Glutamatergic neuron (in vitro differentiated cells): ENCODE data around the gene PRKAG2. TPM values are rescaled to one million over a fixed set of nuclear protein-coding genes. Genes with fewer than 3 reads are reported as not detected.

Source experiments
- DNase-seq: peaks from one replicate; pipeline ENCODE4 v3.0.0; 2022
- H3K27ac Mint-ChIP-seq: one replicate; pipeline ENCODE4 v1.8.0; 2020; ENCODE audit warnings: mild to moderate bottlenecking, mixed read lengths, inconsistent platforms; ENCODE audit not compliant: unreplicated experiment
- H3K27me3 Mint-ChIP-seq: one replicate; pipeline ENCODE4 v1.8.0; 2020; ENCODE audit warnings: mild to moderate bottlenecking, moderate library complexity, mixed read lengths, inconsistent platforms; ENCODE audit not compliant: unreplicated experiment
- H3K36me3 Mint-ChIP-seq: one replicate; pipeline ENCODE4 v1.8.0; 2020; ENCODE audit warnings: mild to moderate bottlenecking, mixed read lengths, inconsistent platforms; ENCODE audit not compliant: unreplicated experiment
- H3K4me1 Mint-ChIP-seq: one replicate; pipeline ENCODE4 v1.8.0; 2020; ENCODE audit warnings: mild to moderate bottlenecking, low read depth, mixed read lengths, inconsistent platforms; ENCODE audit not compliant: unreplicated experiment
- H3K4me3 Mint-ChIP-seq: one replicate; pipeline ENCODE4 v1.8.0; 2020; ENCODE audit warnings: mild to moderate bottlenecking, mixed read lengths, inconsistent platforms; ENCODE audit not compliant: unreplicated experiment
- H3K9me3 Mint-ChIP-seq: one replicate; pipeline ENCODE4 v1.8.0; 2020; ENCODE audit warnings: mild to moderate bottlenecking, moderate library complexity, mixed read lengths, inconsistent platforms; ENCODE audit not compliant: unreplicated experiment
- CTCF ChIP-seq: fragments of 200-600 bp; sonication (generic); IDR thresholded peaks from one replicate; pipeline ENCODE4 v1.5.0; 2021; ENCODE audit not compliant: partially characterized antibody, unreplicated experiment
- total RNA-seq: library from RNA; stranded (reverse); fragmentation: NEBNext Ultra II Directional; extraction: Animal tissue kit (Norgen Biotek cat#: 25700); gene quantifications from one replicate; pipeline ENCODE4 v1.2.1, GENCODE V29; 2021; ENCODE audit not compliant: unreplicated experiment

PRKAG2 gene
- total RNA-seq, 1 donor from 2014 or later, result 24.7 TPM

- Mint-ChIP-seq H3K36me3 (peaks cover 6% of the 10 kb centered on the region), H3K4me3 (no peak overlapping the region), H3K27ac (no peak overlapping the region), H3K27me3 (peaks cover 2% of the 10 kb centered on the region), H3K4me1 (peaks cover 4% of the 10 kb centered on the region), H3K9me3 (no peaks in the 10 kb centered on the region)
- no peak for DNase-seq
- no peak for TF ChIP-seq CTCF
Observed at GRCh38 chr7:151616443-151617213, 260.3 kb downstream of the PRKAG2 start.

- Mint-ChIP-seq H3K4me1 (peaks cover 4% of the 10 kb centered on the region), H3K36me3 (peaks cover 6% of the 10 kb centered on the region), H3K27ac (no peak overlapping the region), H3K27me3 (peaks cover 2% of the 10 kb centered on the region), H3K4me3 (no peak overlapping the region), H3K9me3 (no peaks in the 10 kb centered on the region)
- no peak for DNase-seq
- TF ChIP-seq CTCF, result no peak
Observed at GRCh38 chr7:151615784-151616183, 261.1 kb downstream of the PRKAG2 start.

- Mint-ChIP-seq H3K27me3 (peaks cover 3% of the 10 kb centered on the region), H3K9me3 (no peaks in the 10 kb centered on the region), H3K27ac (no peak overlapping the region), H3K4me1 (peaks cover 4% of the 10 kb centered on the region), H3K4me3 (no peak overlapping the region), H3K36me3 (peaks cover 6% of the 10 kb centered on the region)
- DNase-seq, result no peak
- TF ChIP-seq CTCF, result no peak
Observed at GRCh38 chr7:151615058-151615457, 261.9 kb downstream of the PRKAG2 start.

- Mint-ChIP-seq H3K36me3 (peaks cover 6% of the 10 kb centered on the region), H3K4me3 (no peak overlapping the region), H3K9me3 (no peaks in the 10 kb centered on the region), H3K4me1 (peaks cover 4% of the 10 kb centered on the region), H3K27me3 (peaks cover 4% of the 10 kb centered on the region), H3K27ac (no peak overlapping the region)
- DNase-seq, result no peak
- no peak for TF ChIP-seq CTCF
Observed at GRCh38 chr7:151614019-151614418, 262.9 kb downstream of the PRKAG2 start.

GRCh38 chr7:151611878-151612277 is 265.0 kb downstream of the PRKAG2 start:
- Mint-ChIP-seq H3K27ac (no peak overlapping the region), H3K4me3 (no peak overlapping the region), H3K27me3 (peaks cover 7% of the 10 kb centered on the region), H3K4me1 (peaks cover 4% of the 10 kb centered on the region), H3K36me3 (peaks cover 6% of the 10 kb centered on the region), H3K9me3 (no peaks in the 10 kb centered on the region)
- no peak for TF ChIP-seq CTCF
- no peak for DNase-seq
